Medulla oblongata (tissue), 1 donor: Measurements from ENCODE around the gene OTC.
A peak's percentile ranks its signal among the peaks of the same experiment; 100 is the strongest.

ENCODE experiments used
- DNase-seq: peaks from one replicate; pipeline ENCODE4 v3.0.0-alpha.2; 2015; ENCODE audit errors: extremely low spot score

OTC gene

DNA sequence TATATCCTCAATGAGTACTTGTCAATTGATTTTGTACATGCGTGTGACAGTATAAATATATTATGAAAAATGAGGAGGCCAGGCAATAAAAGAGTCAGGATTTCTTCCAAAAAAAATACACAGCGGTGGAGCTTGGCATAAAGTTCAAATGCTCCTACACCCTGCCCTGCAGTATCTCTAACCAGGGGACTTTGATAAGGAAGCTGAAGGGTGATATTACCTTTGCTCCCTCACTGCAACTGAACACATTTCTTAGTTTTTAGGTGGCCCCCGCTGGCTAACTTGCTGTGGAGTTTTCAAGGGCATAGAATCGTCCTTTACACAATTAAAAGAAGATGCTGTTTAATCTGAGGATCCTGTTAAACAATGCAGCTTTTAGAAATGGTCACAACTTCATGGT, at the start of gene OTC:
Gene OTC (plus strand): TSS at position 243 of the 400 bp plus-strand sequence. CDS start 93 bp downstream, at position 336.
- DNase-seq = no peak

DNA sequence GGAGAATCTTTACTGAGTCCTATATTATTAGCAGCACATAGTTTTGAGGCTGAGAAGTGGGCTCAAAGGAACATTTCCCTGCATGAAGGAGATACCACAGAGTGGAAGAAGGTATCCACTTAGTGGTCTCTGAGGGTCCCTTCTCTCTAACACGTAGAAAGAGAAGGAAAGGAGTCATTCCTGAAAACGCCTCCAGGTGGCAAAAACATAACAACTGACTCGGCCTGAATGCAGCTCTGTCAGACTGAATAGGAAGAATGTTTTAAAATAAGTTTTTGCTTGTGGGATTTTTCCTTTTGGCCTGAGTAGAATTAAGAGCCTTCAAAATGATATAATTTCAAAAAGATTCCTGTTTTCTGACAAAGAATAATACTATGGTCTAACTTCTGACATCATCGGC, 48.4 kb upstream of the OTC start:
- DNase-seq = no peak

DNA sequence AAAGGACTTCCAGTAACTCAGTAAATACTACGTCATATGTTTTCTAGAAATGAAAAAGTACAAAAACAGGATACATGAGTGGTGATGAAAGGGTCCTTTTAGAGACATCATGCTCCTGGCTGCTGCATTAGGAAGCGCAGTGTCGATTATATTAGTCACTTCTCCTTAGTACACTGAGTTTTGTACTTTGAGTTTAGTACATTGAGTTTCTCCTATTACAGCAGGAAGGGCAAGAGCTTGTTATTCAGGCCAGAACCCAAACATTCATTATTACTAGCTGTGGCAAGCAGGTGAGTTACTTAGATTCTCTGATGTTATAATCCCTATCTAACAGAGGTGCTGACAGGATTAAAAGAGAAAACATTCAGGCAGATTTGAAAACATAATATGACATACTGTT, 46.4 kb upstream of the OTC start:
- DNase-seq = no peak

DNA sequence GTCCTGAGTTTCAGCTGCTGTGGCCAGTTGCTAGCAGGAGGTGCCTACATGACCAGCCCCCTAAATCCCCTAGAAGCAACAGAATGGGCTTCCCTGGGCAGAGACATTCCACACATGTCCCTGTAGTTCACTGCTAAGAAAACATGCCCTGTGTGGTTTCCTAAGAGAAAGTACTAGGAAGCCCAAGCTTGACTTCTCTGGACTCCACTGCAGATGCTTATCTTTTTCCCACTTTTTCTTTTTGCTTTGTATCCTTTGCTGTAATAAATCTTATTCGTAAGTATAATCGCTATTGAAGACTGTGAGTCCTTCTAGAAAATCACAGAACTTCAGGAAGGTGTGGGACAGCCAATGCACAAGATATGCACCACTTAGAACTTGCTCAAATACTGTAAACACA, 40.7 kb upstream of the OTC start:
- DNase-seq = no peak

DNA sequence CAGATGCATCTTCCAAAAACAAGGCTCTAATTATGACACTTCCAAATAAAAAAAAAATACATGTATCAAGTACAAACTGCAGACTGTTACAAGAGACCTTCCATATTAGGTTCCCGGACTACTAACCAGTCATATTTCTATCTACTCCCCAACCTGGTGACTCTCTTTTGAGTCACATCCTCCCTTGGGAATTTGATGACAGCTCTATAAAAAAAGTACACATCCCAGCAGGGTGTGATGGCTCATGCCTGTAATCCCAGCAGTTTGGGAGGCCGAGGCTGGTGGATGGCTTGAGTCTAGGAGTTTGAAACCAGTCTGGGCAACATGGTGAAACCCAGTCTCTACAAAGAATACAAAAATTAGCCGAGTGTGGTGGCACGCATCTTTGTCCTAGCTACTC, 40.0 kb upstream of the OTC start:
- DNase-seq = no peak

DNA sequence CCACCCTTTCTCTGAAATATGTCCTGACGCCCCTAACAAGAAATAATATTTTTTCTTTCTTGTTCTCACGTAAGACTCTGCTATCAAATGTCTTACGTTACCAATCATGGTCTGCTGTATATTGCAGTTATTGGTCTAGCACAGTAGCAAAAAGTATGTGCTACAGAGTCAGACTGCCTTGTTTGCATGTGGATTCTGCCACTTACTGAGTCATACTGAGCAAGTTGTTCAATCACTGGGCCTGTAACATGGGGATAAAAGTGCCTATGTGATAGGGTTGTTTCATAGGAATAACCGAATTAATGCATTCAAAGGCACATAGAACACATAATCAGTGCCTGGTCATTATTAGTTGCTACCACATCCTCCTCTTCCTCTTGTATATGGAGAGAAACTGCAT, 39.2 kb upstream of the OTC start:
- DNase-seq = no peak

DNA sequence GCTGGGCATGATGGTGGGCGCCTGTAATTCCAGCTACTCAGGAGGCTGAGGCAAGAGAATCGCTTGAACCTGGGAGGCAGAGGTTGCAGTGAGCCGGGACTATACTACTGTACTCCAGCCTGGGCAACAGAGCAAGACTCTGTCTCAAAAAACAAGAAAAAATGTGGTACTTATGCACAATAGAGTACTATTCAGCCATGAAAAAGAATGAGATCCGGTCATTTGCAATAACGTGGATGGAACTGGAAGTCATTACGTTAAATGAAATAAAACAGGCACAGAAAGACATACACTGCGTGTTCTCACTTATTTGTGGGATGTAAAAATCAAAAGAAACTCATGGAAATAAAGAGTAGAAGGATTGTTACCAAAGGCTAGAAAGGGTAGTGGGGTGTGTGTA, 37.2 kb upstream of the OTC start:
- DNase-seq = no peak

DNA sequence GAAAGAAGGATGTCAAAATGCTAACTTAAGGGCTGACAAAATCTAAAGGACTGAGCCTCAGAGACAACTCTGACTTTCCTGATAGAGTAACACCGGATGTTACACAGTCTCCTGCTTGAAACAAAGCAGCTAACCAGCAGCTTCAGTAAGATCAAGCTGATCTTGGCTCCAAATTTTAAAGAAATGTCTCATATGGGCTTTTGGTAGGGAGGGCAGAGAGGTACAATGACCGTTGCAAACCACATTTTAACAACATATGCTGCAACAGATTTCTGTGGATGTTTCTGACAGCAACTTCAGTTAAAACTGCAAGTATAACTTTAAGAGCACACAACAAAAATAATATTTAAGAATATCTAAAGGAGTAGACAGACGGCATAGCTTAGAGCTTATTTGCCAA, 34.2 kb upstream of the OTC start:
- DNase-seq = no peak

DNA sequence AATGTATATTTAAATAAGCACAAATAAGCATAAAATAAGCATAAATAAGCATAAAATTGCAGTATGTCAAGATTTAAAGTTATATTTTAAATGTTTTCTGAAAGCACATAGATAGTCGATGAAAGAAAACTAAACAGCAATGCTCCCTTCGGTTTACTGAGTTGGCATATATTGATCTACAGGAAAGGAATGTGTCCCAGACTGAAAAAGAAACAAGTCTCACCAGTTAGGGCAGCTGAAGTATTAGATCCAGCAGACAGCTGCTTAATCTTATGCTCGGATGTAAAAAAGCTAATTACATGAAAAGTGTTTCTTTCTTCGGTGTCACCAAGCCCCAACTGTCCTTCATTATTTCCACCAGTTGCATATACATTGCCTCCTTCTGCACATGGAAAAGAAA, 33.8 kb upstream of the OTC start:
- DNase-seq = no peak

DNA sequence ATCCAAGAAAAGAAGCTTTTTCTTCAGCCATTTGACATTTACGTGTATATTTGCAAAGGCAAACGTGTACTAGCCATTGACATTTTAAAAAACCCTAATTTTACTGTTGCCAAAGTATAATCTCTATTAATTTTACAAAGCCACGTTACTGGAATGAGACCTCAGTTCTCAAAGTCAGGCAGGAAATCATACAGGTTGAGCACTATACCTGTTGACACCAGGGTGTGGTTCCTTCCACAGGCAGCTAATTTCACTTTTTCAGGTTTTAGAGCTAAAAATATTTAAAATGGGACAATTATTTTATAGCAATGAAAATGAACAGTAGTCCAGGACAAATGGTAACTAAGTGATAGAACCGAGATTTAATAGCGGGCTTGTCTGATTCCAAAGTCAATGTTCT, 31.6 kb upstream of the OTC start:
- no peak for DNase-seq

DNA sequence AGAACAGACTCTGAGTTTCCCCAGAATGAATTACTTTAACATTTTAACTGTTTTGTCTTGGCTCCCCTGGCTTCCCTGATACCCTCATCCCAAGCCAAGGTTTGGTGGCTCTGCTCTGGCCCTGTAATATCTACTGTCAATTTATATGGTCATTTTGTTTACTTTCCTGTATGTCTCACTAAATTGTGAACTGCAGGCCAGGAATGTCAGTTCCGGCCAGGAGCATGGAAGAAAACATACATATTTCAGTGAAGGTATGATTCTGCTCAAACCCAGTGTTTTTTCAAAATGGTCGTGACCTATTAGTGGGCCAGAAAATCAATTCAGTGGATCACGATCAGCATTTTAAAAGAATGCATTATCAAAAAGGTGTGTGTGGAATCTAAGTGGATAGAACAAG, 26.3 kb upstream of the OTC start:
- DNase-seq = no peak

DNA sequence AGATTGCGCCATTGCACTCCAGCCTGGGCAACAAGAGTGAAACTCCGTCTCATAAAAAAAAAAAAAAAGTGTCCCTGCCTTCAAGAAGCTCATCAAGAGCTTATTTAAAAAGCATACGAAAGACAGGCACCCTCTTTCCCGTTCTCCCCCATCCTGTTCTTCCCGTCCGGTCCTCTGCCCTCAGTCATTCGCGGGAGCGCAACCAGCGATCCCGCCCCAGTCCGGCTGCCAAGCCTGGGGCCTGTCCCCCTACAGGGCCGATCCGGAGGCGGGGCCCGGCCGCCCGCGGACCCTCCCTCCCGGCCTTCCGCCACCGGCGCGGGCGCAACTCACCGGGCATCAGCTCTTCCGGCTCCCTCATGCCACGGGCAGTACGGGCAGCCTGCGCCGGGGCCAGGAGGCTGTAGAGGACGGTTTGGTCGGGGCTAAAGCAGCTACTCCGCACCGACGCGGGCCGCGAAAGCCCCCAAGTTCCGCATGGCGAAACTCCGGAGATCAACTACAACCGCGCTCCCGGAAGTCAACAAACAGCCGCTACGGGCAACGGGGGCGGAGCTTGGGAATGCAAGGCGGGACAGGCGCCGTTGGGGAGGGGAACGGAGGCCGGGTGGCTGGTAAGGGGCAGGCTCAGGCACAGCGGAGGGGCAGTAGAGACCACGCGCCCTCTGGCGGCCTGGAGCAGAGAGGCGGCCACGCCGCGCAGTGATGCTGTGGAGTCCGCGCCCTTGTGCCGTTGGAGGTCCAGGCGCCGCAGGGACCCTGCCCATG, 25.2 kb upstream of the OTC start, which contains the start of gene RPGR:
Gene RPGR (minus strand): TSS at position 503 of the 768 bp plus-strand sequence. CDS start 142 bp downstream, at position 361.
- DNase-seq = peak; percentile 92

DNA sequence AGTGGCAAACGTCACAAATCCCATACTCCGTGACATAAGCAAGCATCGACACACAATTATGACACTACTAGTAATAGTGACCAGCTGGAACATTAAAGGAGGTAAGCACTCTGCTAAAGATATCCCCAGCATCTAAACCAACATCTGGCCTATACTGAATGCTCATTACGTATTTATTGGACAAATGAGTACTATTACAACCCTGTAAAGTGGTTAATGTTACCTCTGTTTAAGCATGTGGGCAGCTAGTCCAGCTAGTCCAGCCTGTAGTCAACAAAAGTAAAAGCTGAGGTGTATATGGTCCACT, 24.7 kb upstream of the OTC start:
- DNase-seq = no peak

DNA sequence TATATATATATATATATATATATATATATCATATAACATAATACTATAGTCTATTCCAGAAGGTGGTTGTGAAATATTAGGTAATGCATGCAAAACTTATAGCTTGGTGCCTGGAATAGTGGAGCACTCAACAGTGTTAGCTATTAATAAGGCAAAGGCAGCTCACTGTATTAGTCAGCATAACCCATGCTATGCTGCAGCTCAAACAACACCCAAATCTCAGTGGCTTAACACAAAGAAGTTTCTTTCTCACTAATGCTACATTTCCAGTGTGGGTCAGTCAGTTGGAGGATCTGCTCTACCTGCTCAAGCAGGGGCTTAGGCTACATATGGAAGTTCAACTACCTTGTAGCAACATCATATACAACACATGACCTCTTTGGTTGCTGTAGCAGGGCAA, 19.9 kb upstream of the OTC start:
- no peak for DNase-seq

DNA sequence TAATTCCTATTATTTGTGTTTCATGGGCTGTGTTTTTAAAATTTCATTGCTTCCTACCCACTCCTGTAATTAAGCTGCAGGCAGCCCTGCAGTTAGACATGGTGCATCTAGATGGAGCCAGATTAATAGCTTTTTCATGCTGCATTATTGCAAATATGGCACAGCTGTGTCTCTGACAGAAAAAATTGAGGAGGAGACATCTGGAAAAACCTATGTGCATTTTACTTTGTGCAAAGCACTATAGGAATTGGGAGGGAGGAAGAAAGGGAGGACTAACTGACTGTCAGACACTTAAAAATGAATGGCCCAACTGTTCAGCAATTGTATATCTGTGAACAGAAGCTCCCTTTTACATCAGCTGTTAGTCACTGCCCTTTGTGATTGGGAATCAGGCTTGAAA, 17.0 kb upstream of the OTC start:
- peak; percentile 53 for DNase-seq

DNA sequence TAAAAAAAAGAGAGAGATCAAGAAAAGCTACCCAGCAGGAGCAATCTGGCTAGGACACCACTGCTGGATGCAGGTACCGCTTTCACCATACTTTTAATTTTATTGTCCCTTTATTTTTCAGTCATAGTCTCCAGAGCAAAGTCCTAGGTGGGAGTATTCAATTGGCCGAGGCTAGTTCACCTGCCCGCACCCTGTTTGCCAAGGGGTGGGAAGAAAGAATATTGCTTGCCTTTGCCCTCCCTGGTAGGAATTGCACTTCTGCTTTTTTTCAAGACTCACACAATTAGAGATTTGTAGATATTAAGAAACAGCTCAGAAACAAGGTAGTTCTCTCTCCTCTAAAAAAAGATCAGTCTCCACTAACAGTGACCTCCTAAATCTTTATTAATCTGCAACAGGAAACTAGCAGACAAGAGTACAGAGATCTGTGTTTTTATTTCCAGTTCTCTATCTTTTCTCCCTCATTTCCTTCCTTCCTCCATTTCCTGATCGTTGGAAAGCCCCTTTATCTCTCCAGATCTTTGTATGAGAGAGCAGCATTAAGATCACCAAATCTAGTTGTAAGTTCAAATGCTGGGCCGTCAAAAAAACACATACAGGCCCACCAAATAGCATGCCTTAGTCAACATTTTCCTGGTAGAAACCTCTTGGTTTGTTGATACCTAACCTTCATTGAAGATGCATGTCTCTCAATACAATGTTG, 15.7 kb upstream of the OTC start:
- DNase-seq = no peak

DNA sequence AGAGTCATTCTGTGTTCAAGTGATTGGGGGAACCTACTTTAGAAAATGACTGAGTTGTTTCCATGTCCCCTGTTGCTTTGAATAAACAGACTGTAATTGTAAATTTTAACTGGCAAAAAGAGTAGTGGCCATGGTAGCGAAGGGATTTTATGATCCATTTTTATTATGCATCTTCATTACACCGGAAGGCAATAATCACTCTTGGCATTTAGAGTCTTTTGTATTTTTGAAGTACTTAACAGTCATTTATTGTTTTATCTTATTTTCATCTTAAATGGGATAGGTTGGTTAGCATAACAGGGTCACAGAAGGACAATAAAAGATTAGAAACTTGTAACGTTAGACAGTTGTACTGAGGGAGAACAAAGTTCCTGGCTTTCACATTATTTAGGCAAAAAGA, 11.0 kb upstream of the OTC start:
- no peak for DNase-seq

DNA sequence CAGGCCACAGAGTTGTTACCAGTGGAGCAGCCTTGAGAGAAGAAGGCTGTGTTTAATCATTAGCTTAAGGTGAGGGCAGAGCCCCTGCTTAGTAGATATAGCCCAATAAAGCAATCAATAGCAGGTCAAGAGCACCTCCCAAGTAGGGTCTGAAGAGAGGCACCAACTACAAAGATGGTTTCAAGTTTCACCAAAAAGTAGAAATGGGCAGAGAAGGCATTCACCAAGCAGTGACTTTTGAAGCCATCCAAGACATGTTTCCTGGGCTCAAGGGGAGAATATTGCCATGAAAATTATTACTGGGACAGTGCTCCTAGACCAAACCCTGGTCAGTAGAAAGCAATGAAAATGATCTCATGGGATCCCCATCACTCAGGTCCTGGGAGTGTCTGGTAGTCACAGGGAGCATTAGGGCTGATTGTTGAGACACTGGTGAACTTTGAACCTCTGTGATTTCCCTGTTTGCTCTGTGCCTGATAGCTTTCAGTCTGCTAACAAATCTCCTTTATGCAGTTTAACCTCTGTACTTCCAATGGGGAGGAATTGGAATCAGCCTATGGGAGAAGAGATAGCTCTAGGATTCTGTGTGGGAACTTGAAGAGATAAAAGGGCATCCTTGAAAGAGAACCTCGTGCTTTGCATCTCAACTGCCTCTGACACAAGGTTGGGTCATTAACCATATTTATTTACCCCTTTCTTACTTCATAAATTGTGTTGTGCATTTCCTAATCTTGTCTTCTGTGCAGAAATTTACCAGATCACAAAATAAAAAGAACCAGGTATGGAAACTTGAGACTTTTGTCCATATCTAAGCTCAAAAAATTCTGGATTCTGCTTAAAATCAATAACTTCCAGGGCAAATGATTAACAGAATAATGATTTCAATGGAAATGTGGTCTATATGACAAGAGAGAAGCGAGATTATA, 9.3 kb upstream of the OTC start:
- no peak for DNase-seq

DNA sequence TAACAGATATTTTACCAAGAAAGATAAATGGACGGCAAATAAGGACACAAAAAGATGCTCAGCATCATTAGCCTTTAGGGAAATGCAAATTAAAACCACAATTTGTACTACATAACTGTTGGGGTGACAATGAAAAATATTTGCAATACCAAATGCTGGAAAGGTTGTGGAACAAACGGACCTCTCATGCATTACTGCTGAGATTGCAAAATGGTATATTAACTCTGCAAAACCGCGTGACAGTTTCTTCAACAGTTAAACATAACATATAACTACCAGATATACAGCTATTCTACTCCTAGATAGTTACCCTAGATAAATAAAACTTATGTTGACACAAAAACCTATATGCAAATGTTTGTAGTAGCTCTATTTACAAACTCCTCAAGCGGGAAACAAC, 6.3 kb upstream of the OTC start:
- DNase-seq = no peak

DNA sequence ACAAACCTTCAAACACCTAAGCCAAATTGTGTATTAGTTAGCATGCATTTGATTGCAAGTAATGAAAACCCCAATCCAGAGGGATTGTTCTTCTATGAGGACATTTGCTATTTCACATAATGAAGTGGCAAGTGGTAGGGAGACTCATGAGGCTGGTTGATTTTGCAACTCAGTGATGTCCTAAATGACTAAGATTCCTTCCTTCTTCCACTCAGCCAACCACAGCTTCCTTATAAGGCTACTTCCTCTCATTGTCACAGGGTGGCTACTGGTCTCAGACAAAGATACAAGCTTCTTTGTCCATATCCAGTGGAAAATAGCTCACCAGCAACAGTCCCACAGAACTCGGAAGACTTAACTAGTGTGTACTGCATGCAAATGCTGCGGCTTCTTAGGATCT, 5.3 kb upstream of the OTC start:
- DNase-seq = peak; percentile 71

DNA sequence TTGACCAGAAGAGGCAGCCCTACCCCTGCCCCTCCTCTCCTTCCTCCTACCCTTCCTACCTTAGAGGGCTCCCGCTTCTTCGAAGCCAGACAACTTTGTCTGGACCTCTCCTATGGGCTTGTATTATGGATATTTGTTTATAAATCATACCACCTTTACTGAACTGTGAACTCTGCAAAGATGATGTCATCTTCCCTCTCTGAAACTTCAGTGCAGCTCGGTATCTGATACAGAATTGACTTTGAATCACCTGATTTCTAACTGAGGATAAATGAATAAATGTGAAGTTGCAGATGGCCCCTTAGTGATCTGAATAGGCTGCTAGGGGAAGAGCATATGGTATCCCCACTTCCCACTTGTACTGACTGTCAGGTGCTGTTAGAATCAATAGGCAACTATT, 1.1 kb upstream of the OTC start:
- DNase-seq = no peak

DNA sequence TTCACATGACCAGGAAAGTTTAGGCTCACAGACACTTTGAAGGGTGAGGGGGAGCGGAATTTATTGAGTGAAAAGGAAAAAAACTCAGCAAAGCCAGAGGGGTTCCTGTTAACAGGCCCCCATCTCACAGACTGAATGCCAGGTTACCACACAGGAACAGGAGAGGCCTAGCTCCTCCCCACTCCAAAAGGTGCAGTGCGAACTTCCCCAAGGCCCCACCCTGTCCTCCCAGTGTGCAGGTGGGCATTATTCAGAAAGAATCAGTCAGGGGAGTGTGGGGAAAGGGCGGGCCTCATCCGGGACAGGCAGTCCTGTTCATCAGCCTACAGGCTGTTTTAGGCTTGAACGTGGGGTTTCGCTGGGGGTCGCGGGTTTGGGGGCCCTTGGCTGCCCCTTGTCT, 4.0 kb downstream of the OTC start:
- DNase-seq = no peak
